Glomerular visceral epithelial cell (primary cell): Measurements from ENCODE around the gene PELI3.
A peak's percentile ranks its signal among the peaks of the same experiment; 100 is the strongest.
"Not testable (repeated sequence)": the region's sequence is repeated elsewhere in the genome, so short reads cannot be mapped to it uniquely, and the experiment has no call there.

Experiments
- DNase-seq: peaks from one replicate; pipeline ENCODE4 v3.0.0-alpha.2; 2016; ENCODE audit errors: extremely low spot score

PELI3 gene, protein sequence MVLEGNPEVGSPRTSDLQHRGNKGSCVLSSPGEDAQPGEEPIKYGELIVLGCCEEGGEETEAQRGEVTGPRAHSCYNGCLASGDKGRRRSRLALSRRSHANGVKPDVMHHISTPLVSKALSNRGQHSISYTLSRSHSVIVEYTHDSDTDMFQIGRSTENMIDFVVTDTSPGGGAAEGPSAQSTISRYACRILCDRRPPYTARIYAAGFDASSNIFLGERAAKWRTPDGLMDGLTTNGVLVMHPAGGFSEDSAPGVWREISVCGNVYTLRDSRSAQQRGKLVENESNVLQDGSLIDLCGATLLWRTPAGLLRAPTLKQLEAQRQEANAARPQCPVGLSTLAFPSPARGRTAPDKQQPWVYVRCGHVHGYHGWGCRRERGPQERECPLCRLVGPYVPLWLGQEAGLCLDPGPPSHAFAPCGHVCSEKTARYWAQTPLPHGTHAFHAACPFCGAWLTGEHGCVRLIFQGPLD

DNA sequence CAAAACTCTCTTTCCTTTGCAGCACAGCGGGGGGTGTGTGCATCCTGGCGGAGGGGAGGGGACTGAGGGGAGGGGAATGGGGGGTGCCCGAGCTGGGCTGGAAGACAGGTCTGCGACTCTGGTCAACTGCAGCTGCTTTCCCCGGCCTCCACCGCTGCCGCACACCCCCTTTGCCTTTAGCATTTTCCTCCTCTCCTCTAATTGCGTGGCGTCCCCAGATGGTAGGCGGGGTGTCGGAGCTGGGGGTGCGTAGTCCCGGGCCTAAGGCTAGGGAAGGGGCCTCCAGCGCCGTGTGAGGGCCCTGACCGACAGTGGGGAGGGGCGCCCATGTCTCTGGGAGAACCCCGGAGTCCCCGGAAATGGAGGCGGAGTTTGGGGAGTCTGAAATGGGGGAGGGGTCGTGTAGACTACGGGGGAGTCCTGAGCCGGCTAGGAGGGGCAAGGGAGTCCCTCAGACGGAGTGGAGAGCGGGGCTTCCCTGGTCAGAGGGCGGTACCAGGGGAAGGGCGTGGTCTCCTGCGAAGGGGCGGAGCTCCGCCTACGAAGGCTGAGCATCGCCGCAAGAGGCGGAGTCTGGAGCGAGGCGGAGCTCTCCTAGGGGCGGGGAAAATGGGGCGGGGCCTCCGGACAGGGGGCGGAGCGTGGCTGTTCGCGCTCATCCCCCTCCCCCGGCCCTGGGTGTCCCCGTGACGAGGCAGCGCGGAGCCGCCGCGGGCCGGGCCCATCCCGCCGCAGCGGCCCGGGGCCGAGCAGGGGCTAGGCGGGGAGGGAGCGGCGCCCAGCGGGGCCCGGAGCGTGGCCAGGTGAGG lies at the start of gene PELI3:
PELI3 (plus strand) TSS at position 681 of the 809 bp plus-strand sequence. CDS start 1,224 bp downstream, outside the sequence.
- peak; percentile 90 for DNase-seq

DNA sequence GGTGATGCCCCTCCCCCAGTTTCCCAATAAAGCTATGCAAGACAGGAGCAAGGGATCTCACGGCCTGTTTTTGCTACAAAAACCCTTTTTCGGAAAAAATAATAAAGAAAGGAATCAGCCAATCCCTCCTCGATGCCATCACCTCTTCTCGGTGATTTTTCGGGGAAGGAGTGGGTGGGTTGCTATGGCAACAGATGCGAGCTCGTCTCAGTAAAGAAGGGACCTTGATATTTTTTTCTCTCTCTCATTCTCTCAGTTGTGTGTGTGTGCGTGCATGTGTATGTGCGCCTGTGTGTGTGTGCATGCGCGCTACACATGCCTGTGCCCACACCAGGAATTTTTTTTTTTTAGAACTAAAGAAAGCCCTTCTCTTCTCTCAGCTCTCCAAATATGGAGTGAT lies 49.7 kb upstream of the PELI3 start:
- DNase-seq = no peak

DNA sequence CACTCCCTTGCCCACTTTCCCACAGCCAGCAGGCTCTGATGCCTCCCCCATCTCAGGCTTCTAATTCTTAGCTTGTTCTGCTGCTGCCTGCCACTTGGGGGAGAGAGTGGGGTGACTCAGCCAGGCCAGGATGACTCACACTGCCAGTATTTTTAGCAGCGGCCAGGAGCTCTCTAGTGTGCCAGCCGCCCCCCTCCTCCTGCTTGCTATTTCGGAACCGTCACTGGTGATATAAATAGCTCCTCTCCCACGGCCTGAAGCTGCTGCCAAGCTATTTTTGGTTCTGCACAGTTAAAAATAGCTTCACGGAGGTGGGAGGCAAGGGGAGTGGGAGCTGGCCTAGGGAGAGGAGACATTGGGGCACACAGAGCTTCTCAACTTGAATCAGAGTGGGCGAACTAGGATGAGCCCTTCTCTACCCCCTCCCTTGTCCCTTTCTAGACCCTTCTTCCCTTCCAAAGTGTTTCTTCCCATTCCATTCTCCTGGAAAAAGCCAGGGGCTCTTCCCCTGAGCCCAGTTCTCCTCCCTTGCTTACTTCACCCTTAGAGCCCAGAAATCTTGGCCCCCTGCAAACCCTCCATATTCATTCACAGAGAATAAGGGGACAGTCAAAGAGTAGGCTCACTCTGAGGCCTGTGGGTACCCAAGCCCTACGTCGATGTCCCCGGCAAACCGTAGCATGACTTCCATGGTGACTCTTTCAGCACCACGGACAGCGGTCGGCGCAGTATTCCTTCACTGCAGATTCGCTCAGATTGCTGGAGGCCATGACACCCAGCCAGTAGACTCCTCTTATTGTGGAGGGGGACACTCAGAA lies 48.3 kb upstream of the PELI3 start:
- peak; percentile 86 for DNase-seq

DNA sequence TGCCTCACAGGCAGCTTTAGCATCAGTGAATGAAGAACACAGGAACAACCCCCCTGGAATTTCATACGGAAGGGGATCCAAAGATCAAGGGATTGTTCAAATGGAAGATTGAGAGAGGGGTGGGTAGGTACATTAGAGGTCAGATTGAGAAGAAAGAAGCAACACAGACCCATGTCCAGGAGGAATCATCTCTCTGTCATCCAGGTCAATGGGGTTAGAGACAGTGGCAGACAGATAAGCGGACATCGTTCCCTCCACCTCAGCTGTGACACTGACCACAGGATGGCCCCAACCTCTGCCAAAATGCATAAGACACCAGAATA lies 47.8 kb upstream of the PELI3 start:
- no peak for DNase-seq

DNA sequence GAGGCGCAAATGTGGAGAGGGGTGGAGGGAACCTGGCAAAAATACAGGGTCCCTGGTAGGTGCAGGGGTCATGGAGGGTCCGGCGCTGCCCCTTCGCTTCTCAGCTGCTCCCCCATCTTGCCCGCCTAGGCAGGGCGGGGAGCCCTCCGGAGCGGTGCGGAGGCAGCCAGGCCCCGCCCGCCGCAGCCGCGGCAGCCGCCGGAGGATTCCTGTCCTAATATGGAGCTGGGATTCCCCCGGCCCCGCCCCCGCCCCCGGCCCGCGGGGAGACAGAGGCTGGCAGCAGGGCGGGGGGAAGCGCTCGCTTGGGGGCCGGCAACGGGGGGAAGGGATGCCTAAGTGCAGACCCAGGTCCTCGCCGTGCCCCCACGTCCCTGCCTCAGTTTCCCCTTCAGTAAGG lies 46.9 kb upstream of the PELI3 start:
- DNase-seq = no peak

DNA sequence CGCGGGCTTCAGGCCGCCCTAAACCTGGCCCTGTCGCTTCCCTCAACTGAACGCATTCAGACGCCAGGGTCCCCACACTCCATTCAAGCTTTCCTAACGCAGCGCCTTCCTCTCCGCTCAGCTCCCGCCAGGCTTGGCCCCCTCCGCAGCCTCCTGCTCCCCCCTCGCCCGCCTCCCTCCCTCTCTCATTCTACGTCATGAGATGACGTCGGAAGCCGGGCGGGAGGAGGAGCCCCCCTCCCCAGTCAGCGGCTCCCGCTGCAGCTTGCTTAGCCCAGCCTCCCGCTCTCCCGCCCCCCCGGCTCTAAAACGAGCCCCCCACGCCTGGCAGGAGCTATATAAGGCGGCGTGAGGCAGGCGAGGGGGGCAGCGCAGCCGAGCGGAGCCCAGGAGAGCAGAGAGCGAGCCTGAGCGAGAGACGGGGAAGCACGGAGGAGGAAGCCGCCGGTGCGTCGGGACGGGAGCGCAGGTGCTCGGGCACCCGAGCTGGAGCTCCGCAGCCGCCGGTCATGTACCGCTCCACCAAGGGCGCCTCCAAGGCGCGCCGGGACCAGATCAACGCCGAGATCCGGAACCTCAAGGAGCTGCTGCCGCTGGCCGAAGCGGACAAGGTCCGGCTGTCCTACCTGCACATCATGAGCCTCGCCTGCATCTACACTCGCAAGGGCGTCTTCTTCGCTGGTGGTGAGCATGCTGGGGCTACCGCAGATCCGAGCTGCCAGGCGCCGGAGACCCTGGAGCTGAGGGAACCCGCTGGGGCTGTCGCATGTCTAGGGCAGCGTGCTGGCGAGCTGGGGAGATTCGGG lies 45.8 kb upstream of the PELI3 start, which contains the start of gene NPAS4:
NPAS4 (plus strand) TSS at position 365 of the 806 bp plus-strand sequence; CDS start at position 510, 145 bp downstream.
- DNase-seq = no peak

DNA sequence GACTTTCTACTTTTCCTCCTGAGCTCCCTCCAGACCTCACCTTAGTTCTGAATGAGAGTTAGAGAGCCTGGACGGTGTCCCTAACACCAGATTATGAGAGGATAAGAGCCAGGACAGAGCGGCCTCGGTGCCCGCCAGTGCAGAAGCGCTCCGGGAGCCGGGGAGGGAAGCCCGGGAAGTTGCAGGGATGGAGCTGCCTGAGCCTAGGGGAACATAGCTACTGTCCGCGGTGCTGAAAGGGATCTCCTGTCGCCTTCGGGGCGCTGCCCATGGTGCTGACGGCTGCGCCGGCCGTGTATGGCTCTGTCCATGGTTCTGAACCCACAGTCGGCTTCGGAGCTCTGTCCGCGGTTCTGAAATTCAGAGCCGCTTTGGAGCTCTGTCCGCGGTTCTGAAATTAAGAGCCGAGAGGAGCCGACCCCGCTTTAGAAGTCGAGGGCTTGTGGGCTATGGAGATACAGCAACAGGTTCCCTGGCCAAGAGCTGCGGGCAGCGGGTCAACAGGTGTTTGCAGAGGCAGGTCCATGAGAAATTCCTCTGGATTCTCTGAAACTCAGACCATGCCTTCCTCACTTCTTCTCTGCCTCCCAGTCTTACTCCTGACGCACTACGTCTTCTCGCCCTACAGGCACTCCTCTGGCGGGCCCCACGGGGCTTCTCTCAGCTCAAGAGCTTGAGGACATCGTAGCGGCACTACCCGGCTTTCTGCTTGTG lies 45.1 kb upstream of the PELI3 start:
- DNase-seq = peak; percentile 81

DNA sequence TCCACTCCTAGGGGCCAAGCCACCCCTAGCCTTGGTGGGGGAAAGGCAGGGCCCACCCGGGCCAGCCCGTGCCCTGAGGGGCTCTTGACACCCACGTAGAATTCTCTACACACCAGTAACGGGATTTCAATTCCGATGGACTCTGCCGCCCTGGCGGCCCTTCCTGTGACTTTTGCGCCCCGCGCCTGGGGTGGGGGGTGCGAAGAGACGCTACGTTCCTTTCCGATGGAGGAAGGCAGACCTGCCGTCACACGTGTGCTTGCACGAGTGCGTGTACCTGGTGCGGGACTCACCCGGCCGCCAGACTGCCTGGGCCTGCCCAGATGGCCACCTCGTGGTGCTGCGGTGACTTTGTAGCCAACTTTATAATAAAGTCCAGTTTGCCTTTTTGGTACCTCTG lies 40.4 kb upstream of the PELI3 start:
- DNase-seq = no peak

DNA sequence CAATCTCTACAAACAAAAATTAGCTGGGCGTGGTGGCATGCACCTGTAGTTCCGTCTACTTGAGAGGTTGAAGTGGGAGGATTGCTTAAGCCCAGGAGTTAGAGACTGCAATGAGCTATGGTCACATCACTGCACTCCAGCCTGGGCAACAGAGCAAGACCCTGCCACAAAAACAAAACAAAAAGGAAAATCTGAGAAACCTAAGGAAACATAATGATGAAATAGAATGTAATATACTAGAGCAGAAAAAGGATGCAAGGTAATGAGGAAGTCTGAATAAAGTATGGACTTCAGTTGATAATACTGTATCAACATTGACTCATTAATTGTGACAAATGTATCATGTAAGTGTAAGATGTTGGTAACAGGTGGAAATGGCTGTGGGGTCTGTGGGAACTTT lies 37.8 kb upstream of the PELI3 start:
- no peak for DNase-seq

DNA sequence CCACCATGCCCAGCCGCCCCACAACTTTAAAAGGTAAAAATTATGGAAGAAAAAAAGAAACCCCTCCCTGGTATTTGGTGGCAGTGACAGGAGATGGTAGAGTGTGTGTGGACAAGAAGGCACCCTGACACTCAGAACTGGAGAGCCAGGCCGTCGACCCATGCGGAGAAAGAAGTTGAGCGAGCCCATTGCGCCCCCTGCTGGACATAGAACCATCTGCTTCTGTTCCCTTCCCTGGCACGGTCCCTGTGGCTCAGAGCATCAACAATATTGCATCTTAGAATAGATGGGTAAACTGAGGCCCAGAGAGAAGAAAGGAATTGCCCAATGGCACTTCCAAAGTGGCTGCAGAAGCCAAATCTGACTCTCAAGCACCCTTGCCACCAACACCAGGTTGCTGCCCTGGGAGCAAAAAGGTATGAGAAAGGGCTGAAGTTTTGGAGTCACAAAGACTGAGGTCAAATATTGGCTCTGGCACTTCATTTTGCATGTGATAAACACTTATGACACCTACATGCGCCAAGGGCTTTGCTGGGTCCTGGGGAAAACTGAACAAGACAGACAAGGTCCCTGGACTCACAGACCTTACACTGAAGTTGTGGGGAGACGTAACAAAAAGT lies 36.6 kb upstream of the PELI3 start:
- DNase-seq = peak; percentile 64

DNA sequence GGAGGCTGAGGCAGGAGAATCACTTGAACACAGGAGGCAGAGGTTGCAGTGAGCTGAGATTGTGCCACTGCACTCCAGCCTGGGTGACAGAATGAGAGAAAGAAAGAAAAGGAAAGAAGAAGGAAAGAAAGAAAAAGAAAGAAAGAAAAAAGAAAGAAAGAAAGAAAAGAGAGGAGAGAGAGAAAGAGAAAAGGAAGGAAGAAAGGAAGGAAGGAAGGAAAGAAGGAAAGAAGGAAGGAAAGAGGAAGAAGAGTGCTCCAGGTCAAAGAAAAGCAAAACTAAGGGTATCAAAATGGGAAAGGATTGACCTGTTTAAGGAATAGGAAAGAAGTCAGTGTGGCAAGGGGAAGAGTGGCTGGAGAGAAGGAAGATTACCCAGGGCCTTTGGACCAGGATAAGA lies 35.4 kb upstream of the PELI3 start:
- not testable (repeated sequence) for DNase-seq

DNA sequence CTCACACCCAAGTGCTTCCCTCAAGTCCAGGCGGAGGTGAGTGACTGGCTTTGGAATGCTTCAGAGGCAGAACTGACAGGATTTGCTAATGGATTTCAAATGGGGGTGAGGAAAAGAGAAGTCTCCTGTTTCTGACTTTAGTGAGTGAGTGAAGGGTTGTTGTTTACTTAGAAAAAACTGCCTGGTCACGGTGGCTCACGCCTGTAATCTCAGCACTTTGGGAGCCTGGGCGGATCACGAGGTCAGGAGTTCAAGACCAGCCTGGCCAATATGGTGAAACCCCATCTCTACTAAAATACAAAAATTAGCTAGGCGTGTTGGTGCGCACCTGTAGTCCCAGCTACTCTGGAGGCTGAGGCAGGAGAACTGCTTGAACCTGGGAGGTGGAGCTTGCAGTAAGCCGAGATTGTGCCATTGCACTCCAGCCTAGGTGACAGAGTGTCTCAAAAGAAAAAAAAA lies 34.8 kb upstream of the PELI3 start:
- DNase-seq = not testable (repeated sequence)

DNA sequence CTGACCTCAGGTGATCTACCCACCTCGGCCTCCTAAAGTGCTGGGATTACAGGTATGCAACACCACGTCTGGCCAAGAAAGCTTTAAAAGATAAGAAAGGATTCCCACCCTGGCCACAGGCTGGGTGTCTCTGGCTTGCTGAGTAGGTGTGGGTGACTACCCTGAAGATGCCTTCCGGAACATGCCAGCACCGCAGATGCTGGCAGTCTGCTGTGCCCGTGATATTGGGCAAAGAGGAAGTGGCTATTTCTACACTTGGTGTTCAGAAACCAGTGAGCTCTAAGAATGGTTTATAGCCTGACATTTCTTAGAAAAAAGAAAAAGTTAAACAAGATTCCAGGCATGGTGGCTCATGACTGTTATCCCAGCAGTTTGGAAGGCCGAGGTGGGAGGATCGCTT lies 34.1 kb upstream of the PELI3 start:
- DNase-seq = no peak

DNA sequence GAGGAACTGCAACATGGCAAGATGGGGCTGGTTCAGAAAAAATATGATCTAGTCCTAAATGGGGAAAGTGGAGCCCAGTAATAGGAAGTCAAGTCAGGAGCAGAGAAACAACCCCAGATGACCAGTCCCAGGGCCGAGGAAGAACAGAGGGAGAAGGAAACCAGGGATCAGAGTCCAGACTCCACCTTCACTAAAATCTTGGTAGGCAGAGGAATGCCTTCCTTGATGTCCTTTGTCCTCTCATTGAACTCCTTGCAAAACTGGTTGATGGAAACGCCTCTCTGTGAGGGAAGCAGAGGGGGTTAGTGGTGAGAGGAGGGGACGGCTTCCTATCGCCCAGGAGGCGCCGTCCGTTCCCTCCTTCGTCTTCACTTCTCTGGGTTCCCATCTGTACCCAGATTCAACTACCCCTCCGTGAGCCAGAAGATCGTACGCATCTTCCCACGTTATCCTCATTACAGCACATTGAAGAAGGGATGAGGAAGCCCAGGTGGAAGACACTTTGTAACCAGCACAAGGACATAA lies 28.7 kb upstream of the PELI3 start:
- no peak for DNase-seq

DNA sequence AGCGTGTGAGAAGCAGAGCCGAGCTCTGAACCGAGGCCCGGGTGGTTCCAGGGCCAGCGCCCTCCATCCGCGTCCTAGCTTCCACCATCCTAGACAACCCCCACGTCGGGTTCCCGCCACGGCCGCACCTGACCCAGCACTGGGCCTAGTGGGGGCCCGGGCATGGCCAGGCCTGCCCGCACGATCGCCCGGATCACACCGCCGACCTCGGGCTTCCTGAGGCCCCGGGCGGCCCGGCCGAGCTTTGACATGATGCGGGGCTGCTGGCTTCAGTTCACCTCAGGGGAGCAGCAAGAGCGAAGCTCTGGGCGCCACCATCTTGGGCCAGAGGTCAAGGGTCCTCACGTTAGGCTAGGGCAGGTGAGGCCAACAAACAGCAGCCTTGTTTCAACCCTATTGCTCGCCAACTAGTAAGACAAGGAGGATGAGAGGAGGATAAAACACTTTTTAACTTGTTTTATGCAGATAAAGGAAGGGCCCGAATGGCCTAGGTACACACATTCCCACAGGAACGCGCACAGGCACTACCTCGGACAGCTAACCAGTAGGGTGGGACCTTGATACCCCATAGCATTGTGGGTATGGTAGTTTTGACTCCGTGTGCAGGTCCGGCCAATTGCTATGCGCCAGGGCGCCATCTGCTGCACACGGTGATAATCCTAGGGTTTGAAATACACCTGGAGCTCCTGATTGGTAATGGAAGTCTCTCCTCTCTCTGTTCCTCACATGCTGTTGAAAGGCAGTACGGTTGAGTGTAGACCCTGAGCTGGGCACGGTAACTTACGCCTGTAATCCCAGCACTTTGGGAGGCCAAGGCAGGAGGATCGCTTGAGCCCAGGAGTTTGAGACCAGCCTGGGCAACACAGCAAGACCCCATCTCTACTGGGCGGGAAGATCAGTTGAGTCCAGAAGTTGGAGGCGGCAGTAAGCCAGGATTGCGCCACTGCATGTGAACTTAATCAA lies 27.9 kb upstream of the PELI3 start, which contains the start of gene MRPL11:
MRPL11 (minus strand) TSS at position 345 of the 963 bp plus-strand sequence; CDS start at position 251, 94 bp downstream.
- DNase-seq = peak; percentile 89

DNA sequence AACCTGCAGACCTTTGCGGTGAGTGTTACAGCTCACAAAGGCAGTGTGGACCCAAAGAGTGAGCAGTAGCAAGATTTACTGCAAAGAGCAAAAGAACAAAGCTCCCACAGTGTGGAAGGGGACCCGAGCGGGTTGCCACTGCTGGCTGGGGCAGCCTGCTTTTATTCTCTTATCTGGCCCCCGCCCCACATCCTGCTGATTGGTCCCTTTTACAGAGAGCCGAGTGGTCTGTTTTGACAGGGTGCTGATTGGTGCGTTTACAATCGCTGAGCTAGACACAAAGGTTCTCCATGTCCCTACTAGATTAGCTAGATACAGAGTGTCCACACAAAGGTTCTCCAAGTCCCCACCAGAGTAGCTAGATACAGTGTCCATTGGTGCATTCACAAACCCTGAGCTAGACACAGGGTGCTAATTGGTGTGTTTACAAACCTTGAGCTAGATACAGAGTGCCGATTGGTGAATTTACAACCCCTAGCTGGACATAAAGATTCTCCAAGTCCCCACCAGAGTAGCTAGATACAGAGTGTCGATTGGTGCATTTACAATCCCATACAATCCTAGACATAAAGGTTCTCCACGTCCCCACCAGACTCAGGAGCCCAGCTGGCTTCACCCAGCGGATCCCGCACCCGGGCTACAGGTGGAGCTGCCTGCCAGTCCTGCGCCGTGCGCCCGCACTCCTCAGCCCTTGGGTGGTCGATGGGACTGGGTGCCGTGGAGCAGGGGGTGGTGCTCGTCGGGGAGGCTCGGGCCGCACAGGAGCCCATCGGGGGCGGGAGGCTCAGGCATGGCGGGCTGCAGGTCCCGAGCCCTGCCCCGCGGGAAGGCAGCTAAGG lies 26.4 kb upstream of the PELI3 start:
- not testable (repeated sequence) for DNase-seq

DNA sequence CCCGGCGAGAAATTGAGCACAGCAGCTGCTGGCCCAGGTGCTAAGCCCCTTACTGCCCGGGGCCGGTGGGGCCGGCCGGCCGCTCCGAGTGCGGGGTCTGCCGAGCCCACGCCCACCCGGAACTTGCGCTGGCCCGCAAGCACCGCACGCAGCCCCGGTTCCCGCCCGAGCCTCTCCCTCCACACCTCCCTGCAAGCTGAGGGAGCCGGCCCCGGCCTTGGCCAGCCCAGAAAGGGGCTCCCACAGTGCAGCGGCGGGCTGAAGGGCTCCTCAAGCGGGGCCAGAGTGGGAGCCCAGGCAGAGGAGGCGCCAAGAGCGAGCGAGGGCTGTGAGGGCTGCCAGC lies 25.8 kb upstream of the PELI3 start:
- DNase-seq = not testable (repeated sequence)
